Large intestine (tissue), 3 donors: ENCODE results near the gene SDSL. TPM values are rescaled to one million over a fixed set of nuclear protein-coding genes. Genes with fewer than 3 reads are reported as not detected.

ENCODE experiments used
- DNase-seq, 2 donors: peaks; one replicate each; pipeline versions ENCODE4 v3.0.0 to v3.0.0-alpha.2; 2013
- H3K27ac ChIP-seq: one replicate; pipeline ENCODE4 v1.5.1; 2013; ENCODE audit warnings: low read length
- H3K27me3 ChIP-seq: 2 replicates; pipeline ENCODE4 v1.6.1; 2013; ENCODE audit warnings: low read length; ENCODE audit not compliant: control insufficient read depth, insufficient read depth
- H3K36me3 ChIP-seq: 2 replicates; pipeline ENCODE4 v1.6.1; 2013; ENCODE audit warnings: low read length; ENCODE audit not compliant: control insufficient read depth, insufficient read depth
- H3K4me1 ChIP-seq: one replicate; pipeline ENCODE4 v1.6.1; 2013; ENCODE audit warnings: low read length; ENCODE audit not compliant: control insufficient read depth, insufficient read depth
- H3K4me3 ChIP-seq: one replicate; pipeline ENCODE4 v1.5.1; 2013; ENCODE audit warnings: low read length
- H3K9me3 ChIP-seq: one replicate; pipeline ENCODE4 v1.6.1; 2013; ENCODE audit warnings: mild to moderate bottlenecking, low read depth, low read length, moderate library complexity; ENCODE audit not compliant: control insufficient read depth
- WGBS: methylation state at CpG from one replicate; pipeline ENCODE4 v1.1.5; 2013; ENCODE audit warnings: low lambda C conversion rate; ENCODE audit not compliant: insufficient coverage; 5-methylcytosine and 5-hydroxymethylcytosine counted together
- polyA plus RNA-seq: library from polyadenylated mRNA; unstranded; fragments of 120-200 nt; gene quantifications from one replicate; pipeline ENCODE4 v1.2.1, GENCODE V29; 2013

The SDSL gene
- polyA plus RNA-seq, 1 donor = 17.4 TPM

DNA sequence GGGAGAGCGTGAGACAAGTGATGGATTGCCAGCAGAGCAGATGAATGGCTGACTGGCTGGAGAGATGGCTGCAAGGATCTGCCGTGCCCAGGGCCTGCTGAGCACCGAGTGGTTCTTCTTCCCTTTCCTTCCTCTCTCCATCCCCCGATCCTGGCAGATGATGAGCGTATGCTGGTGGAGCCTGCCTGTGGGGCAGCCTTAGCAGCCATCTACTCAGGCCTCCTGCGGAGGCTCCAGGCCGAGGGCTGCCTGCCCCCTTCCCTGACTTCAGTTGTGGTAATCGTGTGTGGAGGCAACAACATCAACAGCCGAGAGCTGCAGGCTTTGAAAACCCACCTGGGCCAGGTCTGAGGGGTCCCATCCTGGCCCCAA is 15.5 kb downstream of the SDSL start:
- no peaks in the 10 kb centered on the region for H3K36me3 ChIP-seq
- no CpG with 5 or more reads among the region's 9 CpGs for WGBS
- DNase-seq = no peak

DNA sequence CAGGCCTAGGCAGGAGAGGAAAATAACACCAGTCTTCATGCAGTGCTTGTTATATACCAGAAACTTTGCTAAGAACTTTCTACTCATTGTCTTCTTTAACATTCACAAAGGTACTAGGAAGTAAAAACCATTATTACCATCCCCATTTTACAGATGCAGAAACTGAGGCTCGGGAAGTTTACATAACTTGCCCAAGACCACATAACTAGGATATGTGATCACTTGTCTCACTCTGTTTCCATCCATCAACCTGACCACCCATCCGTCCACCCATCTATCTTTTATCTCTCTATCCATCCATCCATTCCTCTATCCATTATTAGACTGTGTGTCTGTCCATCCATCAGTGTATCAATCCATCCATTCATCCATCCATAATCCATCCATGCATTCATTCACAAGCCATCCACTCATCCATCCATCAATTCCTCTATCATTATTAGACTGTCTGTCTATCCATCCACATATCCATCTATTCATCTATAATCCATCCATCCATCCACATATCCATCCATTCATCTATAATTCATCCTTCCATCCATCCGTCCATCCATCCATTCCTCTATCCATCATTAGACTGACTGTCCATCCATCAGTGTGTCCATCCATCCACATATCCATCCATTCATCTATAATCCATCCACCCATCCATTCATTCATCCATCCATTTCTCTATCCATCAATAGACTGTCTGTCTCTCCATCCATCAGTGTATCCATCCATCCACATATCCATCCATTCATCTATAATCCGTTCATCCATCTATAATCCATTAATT is 16.5 kb downstream of the SDSL start:
- H3K4me3 ChIP-seq = no peak overlapping the region
- H3K4me1 ChIP-seq = no peaks in the 10 kb centered on the region
- no peak for DNase-seq
- H3K9me3 ChIP-seq = no peaks in the 10 kb centered on the region
- H3K27me3 ChIP-seq = peaks cover 9% of the 10 kb centered on the region
- H3K36me3 ChIP-seq = no peaks in the 10 kb centered on the region
- no peak overlapping the region for H3K27ac ChIP-seq
- 88% methylated on average over 3 of the region's 4 CpGs for WGBS

More for the DNA sequence above, 15.5 kb downstream of the SDSL start:
- H3K4me1 ChIP-seq = no peaks in the 10 kb centered on the region
- H3K27ac ChIP-seq = no peak overlapping the region
- H3K4me3 ChIP-seq = no peak overlapping the region
- H3K27me3 ChIP-seq = peaks cover 9% of the 10 kb centered on the region
- no peaks in the 10 kb centered on the region for H3K9me3 ChIP-seq

DNA sequence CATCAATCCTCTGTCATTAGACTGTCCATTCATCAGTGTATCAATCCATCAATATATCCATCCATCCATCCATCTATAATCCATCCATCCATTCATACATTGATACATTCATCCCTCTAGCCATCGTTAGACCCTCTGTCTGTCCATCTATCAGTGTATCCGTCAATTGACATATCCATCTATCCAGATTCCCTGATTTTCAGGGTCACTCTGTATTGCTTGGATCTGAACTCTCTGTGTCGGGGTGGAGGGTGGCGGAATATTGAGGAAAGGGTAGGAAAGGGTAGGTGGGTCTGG is 17.1 kb downstream of the SDSL start:
- WGBS = no CpG with 5 or more reads among the region's 4 CpGs
- Histone ChIP-seq H3K4me1 (no peaks in the 10 kb centered on the region), H3K4me3 (no peak overlapping the region), H3K36me3 (no peaks in the 10 kb centered on the region), H3K27me3 (peaks cover 11% of the 10 kb centered on the region), H3K27ac (no peak overlapping the region), H3K9me3 (no peaks in the 10 kb centered on the region)
- DNase-seq = no peak

DNA sequence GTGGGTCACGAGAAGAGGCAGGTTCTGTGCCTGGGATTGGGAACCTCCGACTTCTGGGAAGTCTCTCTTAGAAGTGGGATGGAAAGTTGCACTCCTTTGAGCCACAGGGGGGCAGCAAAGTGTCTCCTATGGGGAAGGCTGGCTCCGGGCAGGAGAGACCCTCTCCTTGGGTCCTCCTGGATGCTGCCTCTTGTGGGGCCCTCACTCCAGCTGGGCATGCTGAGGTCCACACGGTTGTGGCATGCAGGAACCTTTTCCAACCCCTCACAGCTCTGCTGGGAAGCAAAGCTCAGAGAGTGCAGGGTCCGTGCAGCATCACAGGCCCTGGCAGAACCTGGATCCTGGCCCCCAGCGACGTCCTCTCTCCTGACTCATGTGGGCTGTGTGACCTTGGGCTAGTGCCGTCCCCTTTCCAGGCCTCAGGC is 17.4 kb downstream of the SDSL start:
- no CpG with 5 or more reads among the region's 8 CpGs for WGBS
- no peak for DNase-seq
- H3K27me3 ChIP-seq = peaks cover 11% of the 10 kb centered on the region

DNA sequence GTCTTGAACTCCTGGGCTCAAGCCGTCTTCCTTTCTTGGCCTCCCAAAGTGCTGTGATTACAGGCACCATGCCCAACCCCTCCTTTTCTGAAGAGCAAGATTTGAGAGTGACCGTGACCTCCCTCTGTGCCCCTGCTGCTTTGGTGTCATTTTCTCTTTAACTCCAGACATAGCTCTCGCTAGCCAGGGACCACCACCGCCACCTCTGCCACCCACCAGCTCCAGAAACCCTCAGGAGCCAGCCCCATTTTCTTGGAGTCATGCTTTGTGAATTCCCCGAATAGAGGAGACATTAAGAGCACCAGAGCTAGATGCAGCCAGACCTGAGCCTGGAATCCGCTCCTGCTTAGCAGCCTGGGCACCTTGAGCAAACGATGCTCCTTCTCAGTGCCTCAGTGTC is 18.2 kb downstream of the SDSL start:
- DNase-seq = no peak
- no peaks in the 10 kb centered on the region for H3K9me3 ChIP-seq
- H3K27ac ChIP-seq = no peak overlapping the region
- no peaks in the 10 kb centered on the region for H3K4me1 ChIP-seq
- no peaks in the 10 kb centered on the region for H3K36me3 ChIP-seq
- H3K27me3 ChIP-seq = peaks cover 15% of the 10 kb centered on the region
- no peak overlapping the region for H3K4me3 ChIP-seq
- no CpG with 5 or more reads among the region's 7 CpGs for WGBS

More for the DNA sequence above, 17.4 kb downstream of the SDSL start:
- H3K4me1 ChIP-seq = no peaks in the 10 kb centered on the region
- no peak overlapping the region for H3K4me3 ChIP-seq
- H3K9me3 ChIP-seq = no peaks in the 10 kb centered on the region
- no peaks in the 10 kb centered on the region for H3K36me3 ChIP-seq
- H3K27ac ChIP-seq = no peak overlapping the region

DNA sequence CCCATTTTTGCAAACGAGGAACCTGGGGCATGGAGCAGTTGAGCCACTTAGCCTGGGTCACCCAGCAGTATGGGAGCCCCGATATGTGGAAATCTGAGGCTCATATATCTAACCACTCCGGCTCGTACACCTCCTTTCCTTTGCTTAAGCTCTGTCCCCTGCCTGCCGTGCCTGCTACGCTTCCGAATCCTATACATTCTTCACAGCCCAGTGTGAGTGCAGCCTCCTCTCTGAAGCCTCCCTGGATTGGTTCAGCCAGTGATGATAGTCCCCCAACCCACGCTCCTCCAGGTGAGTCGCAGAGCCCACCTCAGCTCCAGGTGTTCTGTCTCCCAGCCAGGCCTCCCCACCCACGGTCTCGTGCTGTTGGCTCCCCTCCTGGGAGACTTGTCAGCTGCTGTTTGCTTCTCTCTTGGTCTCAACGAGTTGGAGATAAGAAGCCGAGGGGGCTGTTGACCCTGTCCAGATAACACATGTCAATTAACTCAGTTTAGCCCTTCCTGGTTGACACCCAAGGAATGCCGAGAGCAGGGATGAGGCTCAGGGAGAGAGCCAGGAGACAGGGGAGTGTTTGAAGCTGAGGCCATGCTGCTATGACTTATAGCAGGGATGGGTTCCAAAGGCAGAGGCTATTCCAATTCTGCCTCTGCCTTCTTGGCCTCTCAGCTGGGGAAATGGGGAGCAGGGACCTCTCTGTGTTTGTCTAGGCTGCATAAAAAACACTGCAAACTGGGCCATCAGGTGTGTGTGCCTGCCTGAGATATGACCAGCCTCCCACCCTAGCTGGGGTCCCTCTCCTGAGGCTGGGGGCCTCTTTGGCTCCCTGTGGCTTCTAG is 19.0 kb downstream of the SDSL start:
- WGBS = no CpG with 5 or more reads among the region's 14 CpGs
- Histone ChIP-seq H3K27ac (no peak overlapping the region), H3K4me1 (no peaks in the 10 kb centered on the region), H3K4me3 (no peak overlapping the region), H3K27me3 (peaks cover 15% of the 10 kb centered on the region), H3K9me3 (no peaks in the 10 kb centered on the region), H3K36me3 (no peaks in the 10 kb centered on the region)
- DNase-seq = peak in 1 of 2 donors; percentile 17

DNA sequence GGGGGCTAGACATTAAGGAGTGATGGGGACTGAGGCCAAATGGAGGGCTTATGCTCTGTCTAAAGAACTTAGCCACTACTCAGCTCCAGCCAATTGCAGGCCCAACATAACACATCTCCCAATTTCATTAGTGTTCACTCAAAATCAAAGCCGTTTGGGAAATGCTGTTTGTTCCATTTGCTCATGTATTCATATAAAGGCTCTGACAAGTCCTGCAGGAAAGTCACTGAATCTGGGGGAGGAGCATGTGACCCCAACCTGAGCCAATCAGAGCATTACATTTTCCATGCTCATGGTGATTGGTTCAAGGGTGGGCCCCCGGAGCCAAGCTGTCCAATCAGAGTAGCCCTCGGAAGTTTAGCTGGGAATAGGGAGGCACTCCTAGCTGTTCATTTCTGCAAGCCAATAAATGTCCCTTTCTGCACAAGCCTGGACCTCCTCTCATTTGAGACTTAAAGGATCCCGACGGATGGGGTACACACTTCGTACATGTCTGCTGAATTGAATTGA is 20.9 kb downstream of the SDSL start:
- no peak for DNase-seq
- Histone ChIP-seq H3K4me1 (no peaks in the 10 kb centered on the region), H3K27ac (no peak overlapping the region), H3K27me3 (peaks cover 17% of the 10 kb centered on the region), H3K4me3 (no peak overlapping the region), H3K9me3 (no peaks in the 10 kb centered on the region), H3K36me3 (no peaks in the 10 kb centered on the region)
- no CpG with 5 or more reads among the region's 6 CpGs for WGBS

DNA sequence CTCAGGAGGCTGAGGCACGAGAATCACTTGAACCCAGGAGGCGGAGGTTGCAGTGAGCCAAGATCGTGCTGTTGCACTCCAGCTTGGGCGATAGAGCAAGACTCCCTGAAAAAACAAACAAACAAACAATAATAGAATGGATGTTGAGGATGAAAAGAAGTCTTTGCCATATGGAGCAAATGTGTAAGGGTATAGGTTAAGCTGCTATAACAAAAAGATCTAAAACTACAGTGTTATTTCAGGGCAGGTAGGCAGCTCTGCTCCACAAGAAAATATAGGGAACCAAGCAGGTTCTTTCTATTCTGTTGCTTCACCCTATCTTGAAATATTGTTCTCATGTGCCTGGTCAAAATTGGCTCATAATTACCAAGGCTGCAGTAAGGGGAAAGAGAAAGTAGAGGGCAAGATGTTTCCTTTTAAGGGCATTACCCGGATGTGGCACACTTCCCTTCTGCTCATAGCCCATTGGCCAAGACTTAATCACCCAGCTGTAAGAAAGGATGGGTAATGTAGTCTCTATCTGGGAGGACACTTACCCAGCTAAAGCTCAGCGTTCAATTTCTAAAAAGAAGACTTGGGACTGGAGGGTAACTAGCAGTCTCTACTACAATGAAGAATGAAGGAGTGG is 23.5 kb downstream of the SDSL start:
- Histone ChIP-seq H3K27me3 (peaks cover 24% of the 10 kb centered on the region), H3K4me1 (no peaks in the 10 kb centered on the region), H3K27ac (no peak overlapping the region), H3K4me3 (no peak overlapping the region), H3K9me3 (no peaks in the 10 kb centered on the region), H3K36me3 (no peaks in the 10 kb centered on the region)
- WGBS = no CpG with 5 or more reads among the region's 6 CpGs
- no peak for DNase-seq

DNA sequence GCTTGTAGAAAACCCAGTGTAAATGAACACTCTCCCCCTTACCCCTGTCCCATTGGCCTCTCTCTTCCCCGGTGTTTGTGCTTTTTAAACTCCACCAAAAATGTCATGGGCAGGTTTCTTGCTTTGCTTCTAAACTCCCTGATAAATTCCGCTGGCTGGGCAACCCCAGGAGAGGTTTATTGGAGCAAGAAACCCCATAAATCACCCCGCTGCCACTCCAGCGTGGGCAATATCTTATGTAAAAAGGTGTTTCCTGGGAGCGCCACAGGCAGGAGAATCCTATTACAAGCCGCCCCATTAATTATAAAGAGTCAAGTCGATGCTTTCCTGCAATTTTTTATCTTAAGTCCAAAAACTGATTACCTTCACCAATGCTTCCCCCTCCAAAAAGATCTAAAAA is 26.7 kb downstream of the SDSL start:
- Histone ChIP-seq H3K36me3 (no peaks in the 10 kb centered on the region), H3K27me3 (peaks cover 20% of the 10 kb centered on the region), H3K27ac (no peak overlapping the region), H3K4me3 (no peak overlapping the region), H3K9me3 (no peaks in the 10 kb centered on the region), H3K4me1 (no peaks in the 10 kb centered on the region)
- WGBS = no CpG with 5 or more reads among the region's 7 CpGs
- DNase-seq = no peak

DNA sequence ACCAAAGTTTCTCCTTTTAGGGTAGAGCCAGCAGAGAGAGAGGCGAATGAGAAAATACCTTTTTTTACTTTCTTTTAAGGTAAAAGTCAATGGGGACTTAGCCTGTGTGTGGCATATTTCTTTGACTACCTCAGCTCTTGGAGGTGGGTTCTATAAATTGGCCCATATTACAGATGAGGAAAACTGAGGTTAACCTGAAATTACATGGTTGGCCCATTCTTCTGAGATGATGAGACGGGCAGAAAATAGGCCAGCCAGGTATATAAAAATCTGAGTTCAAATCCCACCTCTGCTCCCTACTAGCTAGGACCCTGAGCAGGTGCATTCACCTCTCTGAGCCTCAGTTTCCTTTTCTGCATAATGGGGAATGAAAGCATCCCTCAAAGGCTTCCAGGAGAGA is 27.1 kb downstream of the SDSL start:
- Histone ChIP-seq H3K9me3 (no peaks in the 10 kb centered on the region), H3K4me1 (no peaks in the 10 kb centered on the region), H3K4me3 (no peak overlapping the region), H3K36me3 (no peaks in the 10 kb centered on the region), H3K27ac (no peak overlapping the region), H3K27me3 (peaks cover 18% of the 10 kb centered on the region)
- DNase-seq = no peak
- WGBS = 100% methylated on average over 1 of the region's 2 CpGs
